Activated CD8-positive, alpha-beta memory T cell treated with anti-CD3 and anti-CD28 coated beads for 4 hours (primary cell): Measurements from ENCODE around the gene GRK3.
"Not testable (repeated sequence)": the region's sequence is repeated elsewhere in the genome, so short reads cannot be mapped to it uniquely, and the experiment has no call there.

Source experiments
- DNase-seq, 2 donors: peaks; one replicate each; pipeline ENCODE4 v3.0.0-alpha.2; 2020; ENCODE audit warnings: low read depth in 2 of 2

GRK3 gene

DNA sequence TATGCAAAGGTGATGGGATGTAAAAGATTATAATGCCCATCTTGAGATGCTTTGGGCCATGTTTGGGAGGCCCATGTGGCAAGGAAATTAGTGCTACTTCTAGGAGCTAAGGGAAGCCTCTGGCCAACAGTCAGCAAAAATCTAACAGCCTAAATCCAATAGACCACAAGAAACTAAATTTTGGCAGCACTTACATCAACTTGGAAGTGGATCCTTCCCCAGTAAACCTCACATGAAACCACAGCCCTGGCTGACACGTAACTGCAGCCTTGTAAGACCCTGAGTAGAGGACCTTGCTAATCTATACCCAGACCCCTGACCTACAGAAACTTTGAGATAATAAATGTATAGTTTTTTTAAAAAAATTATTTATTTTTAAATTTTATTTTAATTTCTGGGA is 13.1 kb upstream of the GRK3 start:
- DNase-seq: no peak

DNA sequence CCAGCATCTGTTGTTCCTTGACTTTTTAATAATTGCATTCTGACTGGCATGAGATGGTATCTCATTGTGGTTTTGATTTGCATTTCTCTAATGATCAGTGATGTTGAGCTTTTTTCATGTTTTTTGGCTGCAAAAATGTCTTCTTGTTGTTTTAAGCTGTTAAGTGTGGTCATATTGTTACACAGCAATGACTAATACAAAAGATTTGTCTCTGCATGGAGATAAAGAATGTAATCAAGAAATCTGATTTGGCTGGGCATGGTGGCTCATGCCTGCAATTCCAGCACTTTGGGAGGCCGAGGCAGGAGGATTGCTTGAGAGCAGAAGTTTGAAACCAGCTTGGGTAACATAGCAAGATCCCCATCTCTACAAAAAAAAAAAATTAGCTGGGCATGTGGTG is 12.1 kb upstream of the GRK3 start:
- not testable (repeated sequence) for DNase-seq

DNA sequence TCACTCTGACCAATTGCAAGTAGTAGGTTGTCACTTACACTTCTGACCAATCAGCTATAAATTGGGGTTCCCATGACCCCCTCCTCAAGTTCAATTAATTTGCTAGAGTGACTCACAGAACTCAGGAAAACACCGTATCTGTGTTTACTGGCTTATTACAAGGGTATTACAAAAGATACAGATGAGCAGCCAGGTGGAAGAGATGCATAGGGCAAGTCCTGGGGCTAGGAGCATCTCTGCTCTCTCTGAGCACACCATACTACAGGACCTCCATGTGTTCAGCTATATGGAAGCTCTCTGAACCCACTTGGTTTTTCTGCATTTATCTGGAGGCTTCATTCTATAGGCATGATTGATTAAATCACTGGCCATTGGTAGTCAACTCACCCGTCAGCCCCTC is 11.3 kb upstream of the GRK3 start:
- no peak for DNase-seq

GRCh38 chr22:25554238-25554671 is 10.2 kb upstream of the GRK3 start:
- no peak for DNase-seq

- DNase-seq: no peak
Observed at GRCh38 chr22:25554689-25555088, 9.8 kb upstream of the GRK3 start.

DNA sequence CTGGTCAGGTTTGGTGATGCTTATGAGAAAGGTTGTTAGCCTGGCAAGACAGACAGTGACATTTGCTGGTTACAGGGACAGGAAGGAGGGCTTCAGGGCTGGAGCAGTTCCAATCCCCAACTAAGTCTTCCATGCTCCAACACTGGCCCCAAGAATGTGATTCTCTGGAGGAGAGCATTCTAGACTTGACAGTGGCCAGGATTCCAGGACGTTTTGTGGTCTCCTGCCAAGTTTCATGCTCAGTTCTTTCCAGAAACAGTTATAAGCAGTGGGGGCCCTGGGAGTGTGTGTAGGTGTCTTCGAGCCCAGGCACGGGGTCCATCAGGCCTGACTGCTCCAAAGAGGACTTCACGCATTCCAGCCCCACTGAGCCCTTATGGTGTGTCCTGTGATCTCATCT is 8.9 kb upstream of the GRK3 start:
- DNase-seq: no peak

DNA sequence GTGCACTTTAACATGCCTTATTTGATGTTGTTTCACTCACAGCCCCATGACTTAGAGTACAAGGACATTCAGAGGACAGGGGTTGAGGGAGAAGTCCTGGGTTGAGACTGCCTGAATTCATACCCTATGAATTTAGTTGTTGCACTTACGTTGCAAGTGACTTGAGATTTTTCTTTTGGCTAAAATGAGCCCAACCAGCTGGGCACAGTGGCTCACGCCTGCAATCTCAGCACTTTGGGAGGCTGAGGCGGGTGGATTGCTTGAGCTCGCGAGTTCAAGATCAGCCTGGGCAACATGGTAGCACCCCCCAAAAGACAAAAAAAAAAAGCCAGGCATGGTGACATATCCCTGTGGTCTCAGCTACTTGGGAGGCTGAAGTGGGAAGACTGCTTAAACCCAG is 7.3 kb upstream of the GRK3 start:
- no peak for DNase-seq

DNA sequence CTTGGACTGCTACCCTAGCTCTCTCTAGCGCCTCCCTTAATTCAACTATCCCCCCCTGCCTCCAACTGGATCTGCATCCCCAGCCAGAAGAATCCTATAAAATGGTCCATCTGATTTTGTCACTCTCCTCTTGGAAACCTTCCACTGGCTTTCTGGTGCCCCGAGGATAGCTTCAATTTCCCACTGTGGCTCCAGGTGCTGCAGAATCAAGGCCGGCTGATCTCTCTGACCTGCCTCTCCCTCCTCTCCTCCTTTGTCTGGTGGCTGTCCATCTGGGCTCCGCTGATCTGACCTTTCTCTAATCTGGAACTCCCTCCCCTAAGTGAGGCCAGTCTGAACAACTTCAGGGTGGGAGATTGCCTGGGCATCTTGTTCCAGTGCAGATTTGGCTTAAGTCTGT is 6.1 kb upstream of the GRK3 start:
- DNase-seq: no peak

- not testable (repeated sequence) for DNase-seq
Observed at GRCh38 chr22:25559910-25560309, 4.6 kb upstream of the GRK3 start.

DNA sequence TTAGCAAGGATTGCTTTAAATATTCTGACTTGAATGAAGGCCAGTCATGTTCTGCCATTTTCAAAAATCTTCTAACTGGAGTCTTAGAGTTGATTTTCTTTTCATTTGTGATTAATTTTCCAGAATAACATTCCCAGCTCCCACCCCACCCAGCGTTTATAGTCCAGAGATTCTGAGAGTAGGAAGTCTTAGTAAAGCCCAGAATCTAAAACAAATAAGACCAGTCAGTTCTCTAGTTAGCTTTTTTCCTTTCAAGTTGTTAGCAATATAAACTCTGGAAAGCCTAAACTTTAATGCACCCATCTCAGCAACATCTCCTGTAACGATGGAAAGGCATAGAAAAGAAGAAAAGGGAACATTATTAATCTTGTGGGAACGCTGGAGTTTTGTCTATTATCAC is 3.3 kb upstream of the GRK3 start:
- not testable (repeated sequence) for DNase-seq

- DNase-seq: not testable (repeated sequence)
Observed at GRCh38 chr22:25561927-25562326, 2.5 kb upstream of the GRK3 start.

- not testable (repeated sequence) for DNase-seq
Observed at GRCh38 chr22:25562966-25563760, 1.3 kb upstream of the GRK3 start.

DNA sequence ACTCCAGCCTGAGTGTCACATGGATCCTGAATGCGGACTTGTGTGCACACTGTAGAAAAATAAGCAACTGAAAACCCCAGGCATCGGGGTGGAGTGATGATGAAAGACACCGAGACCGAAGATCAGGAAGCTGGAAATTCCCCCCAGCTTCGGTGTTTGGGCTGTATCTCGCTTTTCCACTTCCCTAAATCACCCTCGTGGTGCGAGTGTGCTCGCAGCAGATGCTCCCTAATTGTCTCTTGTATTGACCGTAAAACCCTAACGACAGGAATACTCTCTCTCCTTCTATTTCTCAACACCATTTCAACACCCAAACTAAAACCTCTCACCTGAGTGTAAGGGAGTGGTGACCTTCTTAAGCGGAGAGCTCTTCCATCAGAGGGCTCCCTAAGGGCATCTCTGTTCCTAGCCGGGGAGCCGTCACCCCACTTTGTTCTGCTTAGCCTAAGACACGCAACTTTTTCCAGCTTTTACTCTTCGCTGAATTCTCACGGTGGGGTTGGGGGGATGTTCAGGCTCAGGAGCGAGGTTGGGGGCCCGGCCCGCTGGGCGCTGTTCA is 635 bp upstream of the GRK3 start:
- no peak for DNase-seq

DNA sequence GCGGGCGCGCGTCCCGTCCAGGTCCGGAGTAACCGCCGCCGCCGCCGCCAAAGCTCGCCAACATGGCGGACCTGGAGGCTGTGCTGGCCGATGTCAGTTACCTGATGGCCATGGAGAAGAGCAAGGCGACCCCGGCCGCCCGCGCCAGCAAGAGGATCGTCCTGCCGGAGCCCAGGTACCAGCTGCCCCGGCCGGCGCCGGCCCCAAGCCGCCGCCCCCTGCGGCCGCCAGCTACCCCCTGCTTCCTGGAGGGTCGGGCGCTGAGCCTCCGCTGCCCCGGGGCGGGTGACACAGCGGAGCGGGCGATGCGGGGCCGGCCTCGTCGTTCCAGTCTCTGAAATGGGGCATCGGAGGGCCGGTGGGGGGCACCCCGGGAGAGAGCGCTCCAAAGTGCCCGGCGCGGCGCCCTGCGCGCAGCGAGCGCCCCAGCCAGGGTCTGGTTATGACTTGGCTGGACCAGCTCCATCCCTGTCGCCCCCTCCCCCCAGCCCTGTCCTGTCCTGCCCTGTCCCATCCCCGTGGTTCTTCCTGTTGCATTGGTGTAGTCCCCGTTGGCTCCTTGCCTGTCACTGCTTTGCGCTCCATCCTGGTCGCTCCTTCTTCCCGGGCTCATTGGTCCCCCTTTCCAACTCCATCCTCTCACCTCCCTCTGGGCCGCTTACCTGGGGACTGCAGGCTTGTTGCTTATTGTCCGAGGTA is 653 bp downstream of the GRK3 start:
- no peak for DNase-seq

GRCh38 chr22:25566186-25566897 is 1.9 kb downstream of the GRK3 start:
- DNase-seq: no peak

GRCh38 chr22:25566898-25567235 is 2.4 kb downstream of the GRK3 start:
- no peak for DNase-seq

GRCh38 chr22:25567251-25567675 is 2.8 kb downstream of the GRK3 start:
- no peak for DNase-seq

DNA sequence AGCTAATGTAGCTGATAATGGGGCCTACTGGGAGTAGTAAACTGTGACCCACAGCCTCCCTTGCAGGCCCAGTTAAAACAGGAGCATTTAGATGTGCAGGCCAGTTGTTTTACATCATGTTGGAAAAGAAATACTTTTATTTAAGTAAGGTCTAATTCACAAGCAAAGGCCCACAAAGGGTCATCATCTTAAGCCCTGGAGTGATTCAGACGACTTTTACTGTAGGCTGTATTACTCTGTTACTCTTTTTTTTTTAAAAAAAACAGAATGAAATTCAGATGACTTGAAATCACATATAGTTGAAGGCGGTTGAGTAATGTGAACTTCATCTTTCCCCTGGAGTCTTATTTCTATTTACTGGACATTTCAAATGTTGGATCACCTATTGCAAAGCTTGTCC is 3.6 kb downstream of the GRK3 start:
- DNase-seq: not testable (repeated sequence)

DNA sequence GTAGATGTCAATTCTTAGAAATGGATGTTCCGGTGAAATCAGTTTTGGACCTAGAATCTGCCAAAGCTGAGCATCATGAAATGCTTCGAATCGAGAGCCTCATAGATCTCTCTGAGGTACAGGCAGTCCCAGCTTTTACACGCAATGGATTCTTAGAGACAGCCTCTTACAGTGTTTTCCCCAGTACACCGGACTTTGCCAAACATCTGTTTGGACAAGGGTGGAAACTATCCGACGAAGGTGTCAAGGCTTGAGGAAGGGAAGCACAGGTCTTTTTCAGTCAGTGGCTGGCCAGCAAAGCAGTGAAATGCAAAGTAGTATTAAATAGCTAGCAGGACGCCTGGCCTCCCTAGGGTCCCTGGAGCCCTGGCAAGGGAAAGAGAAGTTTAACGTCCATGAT is 4.9 kb downstream of the GRK3 start:
- DNase-seq: no peak

DNA sequence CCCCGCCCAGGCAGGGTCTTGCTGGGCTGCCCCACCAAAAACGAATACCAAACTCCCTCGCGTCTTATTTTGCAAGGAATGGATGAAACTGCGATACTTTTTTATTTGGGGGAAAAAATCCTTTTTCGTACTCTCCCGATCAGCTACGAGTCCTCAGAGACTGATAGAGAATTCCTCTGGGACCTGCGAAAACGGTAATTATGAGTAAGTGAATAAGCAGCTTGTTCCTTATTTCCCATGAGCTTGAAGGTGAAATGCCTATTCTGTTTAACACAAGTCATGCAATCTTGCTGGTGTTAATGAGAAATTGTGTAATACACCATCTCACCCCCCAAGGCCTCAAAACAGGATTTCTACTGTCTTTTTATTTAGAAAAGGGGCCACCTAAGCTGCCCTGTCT is 5.5 kb downstream of the GRK3 start:
- DNase-seq: no peak

GRCh38 chr22:25570486-25570885 is 6.0 kb downstream of the GRK3 start:
- DNase-seq: no peak

DNA sequence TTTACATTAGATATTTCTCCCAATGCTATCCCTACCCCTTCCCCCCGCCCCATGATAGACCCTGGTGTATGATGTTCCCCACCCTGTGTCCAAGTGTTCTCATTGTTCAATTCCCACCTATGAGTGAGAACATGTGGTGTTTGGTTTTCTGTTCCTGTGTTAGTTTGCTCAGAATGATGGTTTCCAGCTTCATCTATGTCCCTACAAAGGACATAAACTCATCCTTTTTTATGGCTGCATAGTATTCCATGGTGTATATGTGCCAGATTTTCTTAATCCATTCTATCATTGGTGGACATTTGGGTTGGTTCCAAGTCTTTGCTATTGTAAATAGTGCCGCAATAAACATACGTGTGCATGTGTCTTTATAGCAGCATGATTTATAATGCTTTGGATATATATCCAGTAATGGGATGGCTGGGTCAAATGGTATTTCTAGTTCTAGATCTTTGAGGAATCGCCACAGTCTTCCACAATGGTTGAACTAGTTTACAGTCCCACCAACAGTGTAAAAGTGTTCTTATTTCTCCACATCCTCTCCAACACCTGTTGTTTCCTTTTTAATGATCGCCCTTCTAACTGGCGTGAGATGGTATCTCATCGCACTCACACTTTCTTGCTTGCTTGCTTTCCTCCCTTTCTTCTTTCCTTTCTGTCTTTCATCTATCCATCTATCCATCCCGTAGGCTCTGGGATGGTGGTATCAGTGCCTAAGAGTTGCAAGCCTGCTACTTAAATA is 7.7 kb downstream of the GRK3 start:
- not testable (repeated sequence) for DNase-seq
